Gastroesophageal sphincter (tissue), 3 donors: ENCODE measurements around the gene KCNJ13.

Source experiments
- CTCF ChIP-seq, 4 experiments: fragments of 200-600 bp in 2 of 4; fragments of 450-650 bp in 2 of 4; sonication (generic) in 1 of 4; IDR thresholded peaks; one replicate each; pipeline ENCODE4 v1.5.1; 2017 to 2019; ENCODE audit warnings: antibody characterized with exemption in 4 of 4, mild to moderate bottlenecking in 2 of 4, moderate library complexity in 2 of 4
- EP300 ChIP-seq: sonication (generic); formaldehyde crosslinking; IDR thresholded peaks from one replicate; pipeline ENCODE4 v1.6.1; 2017; ENCODE audit warnings: antibody characterized with exemption, mild to moderate bottlenecking
- POLR2A ChIP-seq, 2 donors: fragments of 450-650 bp; IDR thresholded peaks; one replicate each; pipeline ENCODE4 v1.6.1; 2017; ENCODE audit warnings: antibody characterized with exemption in 2 of 2, mild to moderate bottlenecking in 2 of 2, moderate library complexity in 1 of 2

GRCh38 chr2:232721882-232722281 lies 54.5 kb downstream of the KCNJ13 start:
- TF ChIP-seq EP300 (no peak), CTCF (IDR thresholded peaks at IDR 0.05) (no peak), POLR2A (IDR thresholded peaks at IDR 0.05) (no peak)
